ENCODE measurements around the gene HSD3B7. TPM values are rescaled to one million over a fixed set of nuclear protein-coding genes. Genes with fewer than 3 reads are reported as not detected.
A peak's percentile ranks its signal among the peaks of the same experiment; 100 is the strongest.

Gene HSD3B7
- total RNA-seq, 2 donors from 2014 or later, result 4.1 to 4.8 TPM

DNA sequence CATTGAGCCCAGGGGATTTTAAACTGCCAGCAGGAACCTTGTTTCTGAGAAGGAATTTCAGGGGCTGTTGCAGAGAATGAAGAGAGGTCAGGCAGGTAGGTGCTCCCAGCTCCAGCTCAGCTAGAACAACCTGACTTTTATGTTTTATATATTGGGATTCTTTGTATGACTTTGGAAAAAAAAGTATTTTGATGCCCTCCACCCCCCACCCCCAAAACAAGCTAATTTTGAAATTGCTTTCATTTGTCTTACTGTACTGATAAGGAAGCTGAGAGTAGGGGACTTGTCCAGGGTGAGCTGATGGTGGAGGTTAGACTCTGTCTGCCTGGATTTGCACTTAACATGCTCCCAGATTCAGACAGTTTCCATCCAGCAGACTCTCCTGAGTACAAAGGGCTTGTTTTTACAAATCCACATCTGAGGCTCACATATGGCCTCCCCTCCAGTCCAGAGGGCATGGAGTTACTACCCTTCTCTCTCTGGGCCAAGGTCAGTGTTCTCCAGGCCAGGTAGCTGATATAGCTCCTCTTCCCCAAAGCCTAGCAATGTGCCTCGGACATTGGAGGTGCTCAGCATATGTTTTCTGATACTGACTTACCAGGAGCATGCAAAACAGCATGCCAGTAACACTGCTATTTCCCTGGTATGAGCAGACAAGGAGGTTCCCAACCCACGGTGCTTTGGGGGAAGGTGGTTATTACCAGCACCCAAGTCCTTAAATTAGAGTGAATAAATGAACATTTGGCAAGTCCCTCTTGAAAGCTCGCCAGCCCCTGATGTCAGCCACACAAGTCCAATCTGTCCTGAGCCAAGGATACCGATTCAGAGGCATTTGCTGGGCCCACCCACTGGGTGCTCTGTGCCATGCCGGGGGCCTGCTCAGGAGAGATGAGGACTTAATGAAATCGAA is 14.1 kb downstream of the HSD3B7 start:
- no peaks in the 10 kb centered on the region for H3K36me3 Mint-ChIP-seq (ENCODE audit: low read depth)
- H3K27me3 Mint-ChIP-seq (ENCODE audit: insufficient read depth), result peaks cover 37% of the 10 kb centered on the region
- no peaks in the 10 kb centered on the region for H3K9me3 ChIP-seq (ENCODE audit: control insufficient read depth, low read length)
- H3K27ac Mint-ChIP-seq, result no peak overlapping the region
- WGBS, 2 experiments (ENCODE audit: insufficient coverage in 1 of 2, insufficient read length in 1 of 2), result 87 to 90% methylated on average over 6 of the region's 6 CpGs
- H3K9ac ChIP-seq (ENCODE audit: extremely low read depth, low read length, poor library complexity, severe bottlenecking), result no peak overlapping the region
- no peaks in the 10 kb centered on the region for H3K4me1 Mint-ChIP-seq
- no peak overlapping the region for H3K27ac ChIP-seq (ENCODE audit: low read depth, low read length)
- no peaks in the 10 kb centered on the region for H3K9me3 Mint-ChIP-seq
- H3K36me3 ChIP-seq (ENCODE audit: control insufficient read depth, insufficient read depth, low read length), result no peaks in the 10 kb centered on the region
- peaks cover 40% of the 10 kb centered on the region for H3K27me3 ChIP-seq (ENCODE audit: control insufficient read depth, insufficient read depth, low read length, poor library complexity, severe bottlenecking)
- DNase-seq, result no peak
- TF ChIP-seq, protein P1, sequence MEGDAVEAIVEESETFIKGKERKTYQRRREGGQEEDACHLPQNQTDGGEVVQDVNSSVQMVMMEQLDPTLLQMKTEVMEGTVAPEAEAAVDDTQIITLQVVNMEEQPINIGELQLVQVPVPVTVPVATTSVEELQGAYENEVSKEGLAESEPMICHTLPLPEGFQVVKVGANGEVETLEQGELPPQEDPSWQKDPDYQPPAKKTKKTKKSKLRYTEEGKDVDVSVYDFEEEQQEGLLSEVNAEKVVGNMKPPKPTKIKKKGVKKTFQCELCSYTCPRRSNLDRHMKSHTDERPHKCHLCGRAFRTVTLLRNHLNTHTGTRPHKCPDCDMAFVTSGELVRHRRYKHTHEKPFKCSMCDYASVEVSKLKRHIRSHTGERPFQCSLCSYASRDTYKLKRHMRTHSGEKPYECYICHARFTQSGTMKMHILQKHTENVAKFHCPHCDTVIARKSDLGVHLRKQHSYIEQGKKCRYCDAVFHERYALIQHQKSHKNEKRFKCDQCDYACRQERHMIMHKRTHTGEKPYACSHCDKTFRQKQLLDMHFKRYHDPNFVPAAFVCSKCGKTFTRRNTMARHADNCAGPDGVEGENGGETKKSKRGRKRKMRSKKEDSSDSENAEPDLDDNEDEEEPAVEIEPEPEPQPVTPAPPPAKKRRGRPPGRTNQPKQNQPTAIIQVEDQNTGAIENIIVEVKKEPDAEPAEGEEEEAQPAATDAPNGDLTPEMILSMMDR (conservative IDR thresholded peaks at IDR 0.05), result no peak
- H3K4me1 ChIP-seq (ENCODE audit: control insufficient read depth, insufficient read depth, low read length), result no peaks in the 10 kb centered on the region
- no peak overlapping the region for H3K4me3 Mint-ChIP-seq
- no peak overlapping the region for H3K4me3 ChIP-seq (ENCODE audit: low read length)

DNA sequence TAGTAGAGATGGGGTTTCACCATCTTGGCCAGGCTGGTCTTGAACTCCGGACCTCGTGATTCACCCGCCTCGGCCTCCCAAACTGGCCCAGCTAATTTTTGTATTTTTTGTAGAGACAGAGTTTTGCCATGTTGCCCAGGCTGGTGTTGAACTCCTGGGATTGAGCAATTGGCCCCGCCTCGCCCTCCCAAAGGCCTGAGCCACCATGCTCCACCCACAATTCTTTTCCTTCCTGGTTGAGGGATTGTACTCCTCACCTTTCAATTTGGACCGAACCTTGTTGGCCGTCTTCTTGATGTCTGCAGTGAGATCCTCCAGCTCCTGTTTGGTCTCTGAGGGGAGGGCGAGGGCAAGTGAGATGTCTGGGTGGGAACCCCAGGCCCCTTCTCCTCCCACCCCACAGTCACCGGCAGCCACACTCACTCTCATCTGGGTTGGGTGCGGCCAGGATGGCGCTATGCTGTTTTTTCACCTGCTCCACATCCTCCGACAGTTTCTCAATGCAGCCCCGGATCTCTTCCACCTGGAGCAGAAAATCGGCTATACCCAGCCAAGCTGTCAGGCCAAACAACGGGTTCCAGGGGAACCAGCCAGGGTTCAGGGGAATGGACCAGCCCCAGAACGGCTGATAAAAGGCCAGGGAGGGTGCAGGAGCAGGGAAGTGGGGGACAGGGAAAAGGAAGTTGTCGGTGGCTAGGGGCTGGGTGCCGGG is 15.8 kb downstream of the HSD3B7 start:
- Mint-ChIP-seq H3K9me3 (no peaks in the 10 kb centered on the region), H3K4me3 (no peak overlapping the region), H3K4me1 (no peaks in the 10 kb centered on the region), H3K27ac (no peak overlapping the region), H3K36me3 (ENCODE audit: low read depth) (no peaks in the 10 kb centered on the region), H3K27me3 (ENCODE audit: insufficient read depth) (peaks cover 33% of the 10 kb centered on the region)
- H3K4me3 ChIP-seq (ENCODE audit: low read length), result no peak overlapping the region
- WGBS, 2 experiments (ENCODE audit: insufficient coverage in 1 of 2, insufficient read length in 1 of 2), result 92 to 94% methylated on average over 7 to 17 of the region's 19 CpGs
- no peaks in the 10 kb centered on the region for H3K9me3 ChIP-seq (ENCODE audit: control insufficient read depth, low read length)
- H3K27me3 ChIP-seq (ENCODE audit: control insufficient read depth, insufficient read depth, low read length, poor library complexity, severe bottlenecking), result peaks cover 39% of the 10 kb centered on the region
- H3K27ac ChIP-seq (ENCODE audit: low read depth, low read length), result no peak overlapping the region
- H3K36me3 ChIP-seq (ENCODE audit: control insufficient read depth, insufficient read depth, low read length), result no peaks in the 10 kb centered on the region
- DNase-seq, result no peak
- TF ChIP-seq, protein P1 (conservative IDR thresholded peaks at IDR 0.05), result no peak
- no peaks in the 10 kb centered on the region for H3K4me1 ChIP-seq (ENCODE audit: control insufficient read depth, insufficient read depth, low read length)
- no peak overlapping the region for H3K9ac ChIP-seq (ENCODE audit: extremely low read depth, low read length, poor library complexity, severe bottlenecking)

DNA sequence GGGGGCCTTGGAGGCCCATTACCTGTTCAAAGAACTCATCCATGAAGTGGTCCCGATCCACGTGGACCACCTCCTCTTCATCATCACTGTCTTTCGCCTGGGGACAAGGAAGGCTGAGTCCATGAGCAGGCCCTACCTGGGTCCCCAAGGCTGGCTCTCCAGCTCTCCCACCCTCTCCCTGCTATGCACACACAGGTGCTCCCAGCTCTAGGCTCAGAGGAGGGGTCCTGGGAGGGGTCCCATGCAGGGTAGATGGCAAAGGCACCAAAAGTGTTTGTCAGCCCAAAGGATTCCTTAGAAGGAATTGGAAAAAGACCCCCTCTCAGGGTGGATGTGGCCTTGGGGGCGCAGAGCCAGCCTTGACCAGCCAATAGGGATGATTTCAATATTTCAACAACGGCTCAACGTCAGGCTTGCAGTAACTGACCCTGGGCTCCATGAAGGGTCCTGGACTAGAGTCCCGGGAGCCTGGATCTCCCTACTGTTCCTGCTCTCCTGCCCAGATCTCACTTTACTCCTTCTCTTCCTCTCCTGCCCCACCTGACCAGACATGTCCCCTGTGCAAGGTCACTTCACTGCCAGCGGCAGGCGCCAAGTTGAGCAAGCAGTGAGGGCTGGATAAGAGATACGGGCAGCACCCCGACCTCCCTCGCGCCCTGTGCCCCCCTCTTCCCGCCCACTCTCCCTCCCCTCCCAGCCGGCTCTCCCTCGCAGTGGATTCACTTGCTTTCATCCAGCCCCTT is 16.7 kb downstream of the HSD3B7 start:
- H3K4me3 Mint-ChIP-seq, result no peak overlapping the region
- H3K36me3 ChIP-seq (ENCODE audit: control insufficient read depth, insufficient read depth, low read length), result no peaks in the 10 kb centered on the region
- no peaks in the 10 kb centered on the region for H3K9me3 Mint-ChIP-seq
- whole genome bisulfite sequencing, 2 experiments (ENCODE audit: insufficient coverage in 1 of 2, insufficient read length in 1 of 2), result 86 to 90% methylated on average over 7 to 16 of the region's 16 CpGs
- H3K4me3 ChIP-seq (ENCODE audit: low read length), result no peak overlapping the region
- peaks cover 28% of the 10 kb centered on the region for H3K27me3 Mint-ChIP-seq (ENCODE audit: insufficient read depth)
- peak; percentile 42 for DNase-seq
- H3K27ac Mint-ChIP-seq, result no peak overlapping the region
- TF ChIP-seq, protein P1 (conservative IDR thresholded peaks at IDR 0.05), result no peak
- H3K27me3 ChIP-seq (ENCODE audit: control insufficient read depth, insufficient read depth, low read length, poor library complexity, severe bottlenecking), result peaks cover 31% of the 10 kb centered on the region
- no peaks in the 10 kb centered on the region for H3K4me1 ChIP-seq (ENCODE audit: control insufficient read depth, insufficient read depth, low read length)
- no peaks in the 10 kb centered on the region for H3K9me3 ChIP-seq (ENCODE audit: control insufficient read depth, low read length)
- H3K36me3 Mint-ChIP-seq (ENCODE audit: low read depth), result no peaks in the 10 kb centered on the region
- H3K4me1 Mint-ChIP-seq, result no peaks in the 10 kb centered on the region
- no peak overlapping the region for H3K9ac ChIP-seq (ENCODE audit: extremely low read depth, low read length, poor library complexity, severe bottlenecking)
- peak overlapping the region; percentile 93 for H3K27ac ChIP-seq (ENCODE audit: low read depth, low read length)
